ENCODE results near the gene PAFAH1B2.
"Not testable (repeated sequence)": the region's sequence is repeated elsewhere in the genome, so short reads cannot be mapped to it uniquely, and the experiment has no call there.

The PAFAH1B2 gene

DNA sequence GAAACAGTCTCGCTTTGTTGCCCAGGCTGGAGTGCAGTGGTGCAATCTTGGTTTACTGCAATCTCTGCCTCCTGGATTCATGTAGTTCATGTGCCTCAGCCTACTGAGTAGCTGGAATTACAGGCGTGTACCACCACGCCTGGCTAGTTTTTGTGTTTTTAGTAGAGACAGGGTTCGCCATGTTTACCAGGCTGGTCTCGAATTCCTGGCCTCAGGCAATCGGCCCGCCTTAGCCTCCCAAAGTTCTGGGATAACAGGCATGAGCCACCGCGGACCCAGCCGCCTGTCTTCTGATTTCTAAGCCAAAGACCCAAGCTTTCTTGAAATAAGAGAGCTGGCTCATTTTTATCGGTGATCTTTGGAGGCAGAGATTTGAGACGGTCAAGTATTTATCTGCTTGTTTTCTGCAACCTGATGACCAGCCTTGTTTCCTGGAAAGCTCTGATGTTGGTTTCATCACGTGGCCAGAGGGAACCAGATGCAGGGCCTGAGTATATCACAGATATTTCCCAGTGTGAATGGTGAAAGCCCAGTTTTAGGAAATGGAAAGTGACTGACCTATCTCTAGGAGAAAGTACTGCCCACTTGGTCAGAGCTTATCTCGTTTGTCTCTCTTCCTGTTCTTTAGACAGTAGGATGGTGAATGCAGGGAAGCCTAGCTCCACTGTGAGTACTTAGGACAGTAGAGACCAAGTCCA is 28.8 kb downstream of the PAFAH1B2 start:
- no peak for DNase-seq (ENCODE audit: low spot score)

DNA sequence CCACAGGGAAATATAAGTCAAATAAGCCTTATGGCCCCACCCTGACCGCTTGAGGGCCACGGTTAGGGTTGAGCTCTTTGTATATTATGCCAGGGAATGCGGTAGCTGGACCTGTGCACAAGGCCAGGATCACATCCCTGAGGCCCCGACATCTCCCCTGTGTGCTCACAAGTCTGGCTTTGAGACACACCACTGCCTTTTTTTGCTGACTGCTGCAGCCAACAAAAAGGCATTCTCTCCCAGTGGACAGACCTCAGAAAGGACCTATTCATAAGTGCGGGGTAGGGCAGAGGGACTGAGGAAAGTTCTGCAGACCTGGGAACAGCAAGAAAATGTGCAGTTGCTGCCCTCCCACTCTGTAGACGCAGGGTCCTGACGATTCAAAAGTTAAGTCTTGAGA is 31.0 kb downstream of the PAFAH1B2 start:
- DNase-seq (ENCODE audit: low spot score): no peak

DNA sequence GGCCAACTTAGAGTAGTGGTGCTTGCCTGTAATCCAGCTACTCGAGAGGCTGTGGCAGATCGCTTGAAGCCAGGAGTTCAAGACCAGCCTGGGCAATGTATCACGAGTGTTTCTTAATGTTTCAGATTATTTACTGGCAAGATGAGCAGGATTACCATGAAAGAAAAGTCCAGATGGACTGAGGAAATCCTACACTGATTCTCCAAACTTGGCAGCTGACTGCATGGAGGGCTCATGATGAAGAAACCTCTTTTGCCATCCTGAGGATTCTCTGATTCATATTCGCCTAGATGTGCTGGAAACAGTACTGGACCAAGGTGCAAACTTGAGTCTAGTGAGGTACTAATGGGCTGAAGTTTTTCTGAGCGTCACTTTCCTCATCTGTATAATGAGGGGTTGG is 31.7 kb downstream of the PAFAH1B2 start:
- DNase-seq (ENCODE audit: low spot score): no peak

DNA sequence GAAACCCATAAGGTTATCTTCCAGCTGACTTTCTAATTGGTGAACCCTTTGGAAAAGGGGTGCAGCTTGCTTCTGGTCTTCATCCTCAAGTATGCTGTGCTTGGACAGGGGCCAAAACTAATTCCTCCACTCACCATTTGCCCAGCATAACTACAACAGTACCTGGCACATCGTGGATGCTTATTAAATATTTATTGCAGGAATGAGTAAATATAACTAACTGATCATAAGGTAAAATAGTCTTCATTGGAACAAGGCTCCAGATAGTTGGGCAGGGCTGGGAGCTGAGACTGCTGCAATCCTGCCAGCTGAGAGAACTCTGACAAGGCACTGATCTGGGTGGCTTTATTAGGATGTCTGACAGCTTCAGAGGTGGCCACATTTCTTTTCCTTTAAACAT is 32.1 kb downstream of the PAFAH1B2 start:
- DNase-seq (ENCODE audit: low spot score): no peak

DNA sequence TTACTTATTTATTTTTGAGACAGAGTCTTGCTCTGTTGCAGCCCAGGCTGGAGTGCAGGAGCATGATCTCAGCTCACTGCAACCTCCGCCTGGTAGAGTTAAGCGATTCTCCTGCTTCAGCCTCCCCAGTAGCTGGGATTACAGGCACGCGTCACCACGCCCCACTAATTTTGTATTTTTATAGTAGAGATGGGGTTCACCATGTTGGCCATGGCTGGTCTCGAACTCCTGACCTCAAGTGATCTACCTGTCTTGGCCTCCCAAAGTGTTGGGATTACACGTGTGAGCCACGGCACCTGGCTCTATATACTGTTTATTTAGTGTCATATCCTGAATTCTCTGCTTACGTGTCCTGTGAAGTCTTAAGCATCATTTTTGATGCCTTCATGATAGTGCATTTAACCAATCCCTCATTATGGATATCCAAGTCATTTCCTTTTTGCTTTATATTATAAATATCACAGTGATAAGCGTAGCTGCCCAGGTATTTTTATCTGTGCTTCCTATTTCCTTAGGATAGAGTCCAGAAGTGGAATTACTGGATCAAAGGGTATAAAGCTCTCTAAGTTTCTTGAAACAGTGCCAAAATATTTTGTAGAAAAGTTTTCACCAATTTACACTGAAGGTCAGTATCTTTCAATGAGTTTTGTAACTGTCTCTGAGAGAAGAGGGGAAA is 33.6 kb downstream of the PAFAH1B2 start:
- DNase-seq (ENCODE audit: low spot score): no peak

DNA sequence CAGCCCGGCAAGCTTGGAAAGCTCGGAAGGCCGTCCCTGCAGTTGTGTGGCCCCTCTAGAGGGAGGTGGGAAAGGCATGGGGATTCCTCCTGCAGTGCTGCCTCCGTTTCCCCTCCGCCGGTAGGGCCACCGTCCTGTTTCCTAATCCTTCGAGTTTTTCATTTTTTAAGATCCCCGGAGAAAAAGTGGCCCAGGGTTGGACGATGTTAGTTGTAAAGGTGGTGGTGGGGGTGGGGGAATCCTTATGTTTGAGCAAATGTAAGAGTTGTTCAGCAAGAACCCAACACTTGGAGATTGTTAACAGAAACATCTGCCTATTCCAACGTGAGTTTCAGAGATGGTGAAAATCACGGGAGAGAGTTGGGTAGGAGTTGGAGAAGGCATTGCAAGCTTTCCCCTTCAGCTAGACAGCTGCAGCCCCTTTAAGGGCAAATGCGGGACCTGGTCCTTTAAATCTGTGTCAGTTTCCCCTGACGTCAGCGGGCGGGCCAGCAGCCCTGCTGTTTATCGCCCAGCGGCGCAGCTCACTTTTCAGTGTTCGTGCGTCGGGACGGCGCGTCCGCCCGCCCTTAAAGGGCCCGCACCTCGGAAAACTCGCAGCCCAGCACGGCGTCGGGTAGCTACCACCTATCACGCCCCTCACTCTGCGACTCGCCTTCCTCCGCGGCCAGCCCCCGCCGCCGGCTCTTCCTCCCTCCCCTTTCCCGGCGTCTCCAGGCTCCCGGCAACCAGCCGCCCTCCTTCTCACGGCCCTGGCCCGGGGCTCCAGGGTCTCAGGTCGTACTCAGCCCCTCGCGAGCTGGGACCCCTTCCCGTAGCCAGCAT is 34.3 kb downstream of the PAFAH1B2 start, which contains the start of gene SIDT2:
Gene SIDT2, plus strand, starts transcription at position 534 of the 825 bp plus-strand sequence. CDS start 521 bp downstream, outside the sequence.
- DNase-seq (ENCODE audit: low spot score): peak; percentile 96

DNA sequence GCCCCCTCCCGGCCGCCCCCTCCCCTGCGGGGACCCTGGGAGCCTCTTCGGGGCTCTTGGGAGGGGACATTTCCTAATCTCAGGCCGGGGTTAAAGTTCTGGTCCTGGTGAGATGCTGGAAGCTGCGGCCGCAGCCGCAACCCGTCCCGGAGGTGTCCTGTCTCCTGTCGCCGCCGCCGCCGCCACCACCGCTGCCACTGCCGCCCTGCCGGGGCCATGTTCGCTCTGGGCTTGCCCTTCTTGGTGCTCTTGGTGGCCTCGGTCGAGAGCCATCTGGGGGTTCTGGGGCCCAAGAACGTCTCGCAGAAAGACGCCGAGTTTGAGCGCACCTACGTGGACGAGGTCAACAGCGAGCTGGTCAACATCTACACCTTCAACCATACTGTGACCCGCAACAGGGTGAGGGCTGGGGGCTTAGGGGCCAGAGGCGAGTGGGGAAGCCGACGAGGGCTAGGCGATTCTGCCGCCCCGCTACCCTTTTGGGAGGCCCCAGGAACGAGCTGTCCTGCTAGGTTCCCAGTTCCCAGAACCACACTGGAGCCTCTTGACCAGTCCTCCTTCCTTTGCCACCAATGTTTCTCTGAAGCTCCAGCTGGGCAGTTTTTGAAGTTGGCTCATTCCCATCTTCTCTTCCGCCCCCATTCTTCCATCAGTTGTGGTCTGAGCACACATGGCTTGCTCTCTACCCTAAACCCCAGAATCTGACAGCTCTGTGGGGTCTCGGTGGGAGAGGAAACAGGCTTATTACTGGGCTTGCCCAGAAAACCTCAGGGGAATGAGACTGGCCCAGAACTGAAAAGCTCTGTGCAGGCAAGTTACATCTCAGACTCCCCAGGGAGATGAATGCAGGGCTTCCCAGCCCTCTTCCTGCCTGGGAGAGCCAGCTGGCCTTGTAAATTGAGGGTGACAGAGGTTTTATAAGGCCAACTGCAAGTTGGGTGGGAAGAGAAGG is 35.2 kb downstream of the PAFAH1B2 start:
- peak; percentile 70 for DNase-seq (ENCODE audit: low spot score)

DNA sequence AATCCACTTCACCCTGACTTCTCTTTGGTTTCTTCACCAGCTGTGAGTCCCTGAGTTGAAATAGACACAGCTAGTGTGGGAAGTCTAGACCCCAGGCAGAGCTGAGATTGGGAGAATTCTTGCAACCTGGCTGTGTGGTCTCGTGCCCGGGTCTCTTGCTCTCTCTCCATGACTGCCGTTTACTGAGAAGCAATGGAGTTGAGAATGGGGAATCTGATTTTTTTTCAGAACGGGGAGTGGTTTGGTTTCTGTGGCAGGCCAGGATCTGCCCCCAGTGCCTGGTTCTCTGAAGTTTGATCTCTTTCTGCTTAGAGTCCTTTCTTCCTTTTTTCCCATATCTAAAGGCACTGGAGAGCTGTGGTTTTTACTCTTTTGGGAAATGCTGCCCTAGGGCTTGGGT is 35.9 kb downstream of the PAFAH1B2 start:
- DNase-seq (ENCODE audit: low spot score): peak; percentile 55

DNA sequence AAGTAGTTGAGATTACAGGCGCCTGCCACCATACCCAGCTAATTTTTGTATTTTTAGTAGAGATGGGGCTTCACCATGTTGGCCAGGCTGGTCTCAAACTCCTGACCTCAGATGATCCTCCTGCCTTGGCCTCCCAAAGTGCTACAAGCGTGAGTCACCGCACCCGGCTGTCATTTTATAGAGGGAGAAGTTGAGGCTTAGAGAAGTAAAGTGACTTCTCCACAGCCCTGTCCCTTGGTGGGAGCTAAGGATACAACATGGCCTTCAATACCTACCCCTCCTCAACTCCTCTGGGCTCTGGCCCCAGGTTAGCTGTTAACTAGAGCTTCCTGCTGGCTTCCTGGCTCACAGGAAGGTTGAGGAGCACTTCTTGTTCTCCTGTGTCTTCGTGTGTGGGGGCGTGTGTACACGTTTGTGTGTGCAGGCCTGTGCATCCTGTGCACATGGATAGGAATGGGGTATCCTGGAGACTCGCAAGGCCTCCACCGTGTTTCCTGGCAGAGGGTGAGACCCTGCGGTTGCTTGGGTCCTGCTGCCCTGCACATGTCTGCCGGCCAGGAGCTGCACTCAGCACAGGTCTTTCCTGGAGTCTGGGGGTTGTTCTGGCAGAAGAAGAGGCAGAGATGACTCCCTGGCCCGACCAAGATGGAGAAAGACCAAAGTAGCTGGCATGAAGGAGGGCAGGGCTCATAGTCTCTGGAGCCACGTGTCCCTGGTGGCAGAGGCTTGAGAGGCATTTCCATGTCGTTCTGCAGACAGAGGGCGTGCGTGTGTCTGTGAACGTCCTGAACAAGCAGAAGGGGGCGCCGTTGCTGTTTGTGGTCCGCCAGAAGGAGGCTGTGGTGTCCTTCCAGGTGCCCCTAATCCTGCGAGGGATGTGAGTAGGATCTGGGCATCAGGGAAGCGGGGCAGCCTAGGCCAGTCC is 36.8 kb downstream of the PAFAH1B2 start:
- DNase-seq (ENCODE audit: low spot score): peak; percentile 64

DNA sequence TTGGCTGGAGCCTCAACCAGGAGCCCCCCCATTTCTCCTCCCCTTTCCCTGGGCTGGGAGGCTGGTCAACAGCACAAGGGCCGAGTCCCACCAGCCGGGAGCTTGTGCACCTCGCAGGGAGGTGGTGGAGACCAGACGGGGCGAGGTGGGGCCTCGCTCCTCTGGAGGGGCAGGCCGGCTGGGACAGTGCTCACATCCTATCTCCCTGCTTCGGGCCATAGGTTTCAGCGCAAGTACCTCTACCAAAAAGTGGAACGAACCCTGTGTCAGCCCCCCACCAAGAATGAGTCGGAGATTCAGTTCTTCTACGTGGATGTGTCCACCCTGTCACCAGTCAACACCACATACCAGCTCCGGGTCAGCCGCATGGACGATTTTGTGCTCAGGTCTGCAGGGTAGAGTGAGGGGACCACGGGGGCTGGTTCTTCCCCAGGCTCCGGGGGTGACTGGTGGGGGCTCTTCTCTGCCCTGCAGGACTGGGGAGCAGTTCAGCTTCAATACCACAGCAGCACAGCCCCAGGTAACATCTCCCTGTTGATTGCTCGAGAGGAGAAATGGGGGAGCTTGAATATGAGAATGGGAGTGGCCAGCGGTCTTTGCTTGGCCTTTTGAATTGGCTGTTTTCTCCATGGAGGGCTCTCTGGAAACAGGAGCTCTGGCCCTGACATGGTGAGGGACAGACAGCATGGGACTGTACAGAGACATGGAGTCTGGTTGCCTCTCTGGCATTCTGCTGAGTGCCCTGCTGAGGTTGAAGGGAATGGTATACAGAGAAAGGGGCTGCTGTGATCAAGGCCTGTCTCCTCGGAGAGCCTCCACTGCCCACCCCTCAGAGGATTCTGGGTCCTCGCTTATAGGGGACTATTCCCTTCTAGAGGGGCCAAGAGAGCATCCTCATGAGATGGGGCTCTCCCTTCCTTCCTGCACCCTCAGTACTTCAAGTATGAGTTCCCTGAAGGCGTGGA is 37.8 kb downstream of the PAFAH1B2 start:
- peak; percentile 57 for DNase-seq (ENCODE audit: low spot score)

DNA sequence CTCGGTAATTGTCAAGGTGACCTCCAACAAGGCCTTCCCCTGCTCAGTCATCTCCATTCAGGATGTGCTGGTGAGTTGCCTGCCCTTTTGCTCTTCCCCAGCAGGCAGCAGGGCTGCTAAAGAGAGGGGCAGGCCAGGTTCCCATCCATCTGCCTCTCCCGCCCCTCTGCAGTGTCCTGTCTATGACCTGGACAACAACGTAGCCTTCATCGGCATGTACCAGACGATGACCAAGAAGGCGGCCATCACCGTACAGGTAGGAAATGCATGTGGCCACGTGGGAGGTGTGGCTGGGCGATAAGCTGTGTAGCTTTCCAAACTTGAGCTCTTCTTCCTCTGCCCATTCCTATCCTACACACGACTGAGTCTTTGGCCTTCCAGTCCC is 38.5 kb downstream of the PAFAH1B2 start:
- no peak for DNase-seq (ENCODE audit: low spot score)

DNA sequence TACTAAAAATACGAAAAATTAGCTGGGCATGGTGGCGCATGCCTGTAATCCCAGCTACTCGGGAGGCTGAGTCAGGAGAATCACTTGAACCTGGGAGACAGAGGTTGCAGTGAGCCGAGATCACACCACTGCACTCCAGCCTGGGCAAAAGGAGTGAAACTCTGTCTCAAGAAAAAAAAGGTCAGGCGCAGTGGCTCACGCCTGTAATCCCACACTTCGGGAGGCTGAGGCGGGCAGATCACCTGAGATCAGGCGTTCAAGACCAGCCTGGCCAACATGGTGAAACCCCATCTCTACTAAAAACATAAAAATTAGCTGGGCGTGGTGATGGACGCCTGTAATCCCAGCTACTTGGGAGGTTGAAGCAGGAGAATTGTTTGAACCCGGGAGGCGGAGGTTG is 39.1 kb downstream of the PAFAH1B2 start:
- DNase-seq (ENCODE audit: low spot score): not testable (repeated sequence)

DNA sequence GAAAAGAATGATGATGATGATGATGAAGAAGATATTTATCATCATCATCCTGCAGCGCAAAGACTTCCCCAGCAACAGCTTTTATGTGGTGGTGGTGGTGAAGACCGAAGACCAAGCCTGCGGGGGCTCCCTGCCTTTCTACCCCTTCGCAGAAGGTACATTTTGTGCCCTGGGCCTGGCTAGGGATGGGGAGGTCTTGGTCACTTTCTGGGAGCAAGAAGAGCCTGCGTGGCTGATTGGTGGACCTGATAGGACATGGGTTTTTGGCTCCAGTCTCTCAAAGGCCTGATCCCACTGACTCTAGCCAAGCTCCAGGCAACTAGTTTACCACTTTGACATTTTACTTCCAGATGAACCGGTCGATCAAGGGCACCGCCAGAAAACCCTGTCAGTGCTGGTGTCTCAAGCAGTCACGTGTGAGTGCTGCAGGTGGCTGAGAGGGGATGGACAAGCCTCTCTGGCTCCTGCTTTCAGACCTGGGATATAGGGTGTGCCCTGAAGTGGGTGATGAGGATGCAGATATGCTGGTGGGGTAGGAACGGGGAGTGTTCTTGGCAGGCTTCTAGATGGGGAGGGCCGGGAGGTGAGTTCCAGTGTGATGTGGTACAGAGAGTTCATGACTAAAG is 39.8 kb downstream of the PAFAH1B2 start:
- DNase-seq (ENCODE audit: low spot score): no peak

DNA sequence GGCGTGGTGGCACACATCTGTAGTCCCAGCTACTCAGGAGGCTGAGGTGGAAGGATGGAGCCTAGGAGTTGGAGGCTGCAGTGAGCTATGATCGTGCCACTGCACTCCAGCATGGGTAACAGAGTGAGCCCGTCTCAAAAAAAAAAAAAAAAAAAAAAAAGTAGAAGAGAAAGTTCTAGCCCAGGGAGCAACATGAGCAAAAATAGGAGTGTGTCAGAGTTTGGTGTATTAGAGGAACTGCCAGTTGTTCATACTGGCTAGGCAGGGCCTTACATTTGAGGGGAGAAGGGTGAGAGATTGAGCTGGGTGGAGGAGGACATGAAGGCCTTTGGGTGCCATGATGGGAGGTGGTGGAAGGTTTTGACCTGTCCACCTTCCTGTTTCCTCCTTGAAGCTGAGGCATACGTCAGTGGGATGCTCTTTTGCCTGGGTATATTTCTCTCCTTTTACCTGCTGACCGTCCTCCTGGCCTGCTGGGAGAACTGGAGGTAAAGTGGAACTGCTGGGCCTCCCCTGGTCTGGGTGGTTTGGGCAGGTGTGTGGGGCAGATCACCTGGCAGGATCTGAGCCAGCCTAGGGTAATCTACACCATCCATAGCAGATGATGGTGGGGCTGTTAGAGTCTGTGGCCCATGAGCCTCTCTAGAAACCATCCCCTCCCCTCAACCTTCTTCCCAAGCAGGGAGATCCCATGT is 41.8 kb downstream of the PAFAH1B2 start:
- no peak for DNase-seq (ENCODE audit: low spot score)

DNA sequence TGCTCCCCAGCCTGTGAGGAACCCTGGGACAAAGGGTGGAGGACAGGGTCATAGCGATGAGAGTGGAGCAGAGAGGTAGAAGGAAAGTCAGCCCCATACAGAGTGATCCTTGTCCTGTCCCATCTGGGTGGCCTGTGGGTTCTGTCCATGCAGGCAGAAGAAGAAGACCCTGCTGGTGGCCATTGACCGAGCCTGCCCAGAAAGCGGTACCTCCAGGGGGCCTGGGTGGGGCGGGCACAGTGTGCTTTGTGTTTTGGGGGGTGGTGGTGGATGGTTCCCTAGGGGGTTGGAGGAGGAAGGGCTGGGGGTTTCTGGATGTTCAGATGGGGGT is 42.3 kb downstream of the PAFAH1B2 start:
- no peak for DNase-seq (ENCODE audit: low spot score)

DNA sequence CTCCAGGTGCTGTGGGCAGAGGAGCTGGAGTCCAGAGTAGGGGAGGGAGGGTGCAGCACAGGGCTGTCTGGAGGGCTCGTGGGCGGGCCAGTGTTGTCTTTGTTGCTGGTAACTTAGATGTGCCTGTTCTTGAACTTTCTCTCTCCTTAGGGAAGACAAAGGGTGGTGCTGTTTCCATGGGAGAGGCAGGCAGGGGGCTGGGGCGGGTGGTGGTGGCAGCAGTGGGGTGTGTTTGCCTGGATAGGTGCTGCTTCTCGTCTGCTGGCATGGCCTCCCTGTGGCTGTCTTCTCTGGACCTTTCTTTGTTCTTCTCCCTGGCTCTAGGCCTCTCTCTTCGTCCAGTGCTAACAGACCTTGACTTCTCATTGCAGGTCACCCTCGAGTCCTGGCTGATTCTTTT is 42.9 kb downstream of the PAFAH1B2 start:
- DNase-seq (ENCODE audit: low spot score): no peak

DNA sequence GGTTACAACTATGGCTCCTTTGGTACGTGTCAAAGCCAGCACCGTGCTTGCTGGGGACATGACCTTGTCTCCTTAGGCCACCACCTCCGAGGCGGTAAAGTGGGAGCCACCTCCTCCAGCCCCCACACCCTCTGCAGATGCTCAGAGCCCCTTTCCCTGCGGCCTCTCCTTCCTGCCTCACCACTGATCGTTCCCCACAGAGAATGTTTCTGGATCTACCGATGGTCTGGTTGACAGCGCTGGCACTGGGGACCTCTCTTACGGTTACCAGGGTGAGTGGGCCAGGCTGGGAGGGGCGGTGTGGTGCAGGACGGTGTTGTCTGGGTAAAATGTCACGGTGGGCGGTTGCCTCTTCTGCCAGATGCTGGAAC is 43.3 kb downstream of the PAFAH1B2 start:
- DNase-seq (ENCODE audit: low spot score): no peak

DNA sequence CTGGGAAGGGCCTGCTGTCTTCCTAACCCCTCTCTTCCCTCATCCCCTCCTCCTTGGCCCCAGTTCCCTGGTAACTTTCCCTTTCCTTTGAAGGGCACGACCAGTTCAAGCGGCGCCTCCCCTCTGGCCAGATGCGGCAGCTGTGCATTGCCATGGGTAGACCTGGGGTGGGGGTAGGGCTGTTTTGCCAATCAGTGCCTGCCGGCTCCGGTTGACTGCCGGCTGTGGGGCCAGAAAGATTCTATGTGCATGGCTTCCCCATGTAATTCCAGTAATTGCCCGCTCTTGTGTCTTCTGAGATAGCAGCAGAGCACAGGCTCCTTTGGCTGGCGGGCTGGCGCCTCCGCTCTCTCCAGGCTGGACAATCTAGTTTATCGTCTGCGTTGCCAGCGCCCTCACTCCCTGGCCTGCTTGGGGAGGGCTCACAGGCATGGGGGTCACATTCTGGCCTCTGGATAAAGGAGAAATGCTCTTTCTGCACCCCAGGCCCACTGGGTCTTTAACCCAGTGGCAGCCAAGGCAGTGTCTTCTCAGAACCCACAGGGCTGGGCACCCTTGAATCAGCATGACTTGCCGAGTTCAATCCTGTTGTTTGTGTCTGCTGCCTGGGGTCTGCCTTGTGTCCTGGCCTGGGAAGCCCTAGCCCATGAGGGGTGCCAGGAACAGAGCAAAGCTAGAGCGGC is 43.9 kb downstream of the PAFAH1B2 start:
- DNase-seq (ENCODE audit: low spot score): peak; percentile 57
